Muscle of back (tissue), 11 donors: ENCODE measurements around the gene SLC38A2. TPM values are rescaled to one million over a fixed set of nuclear protein-coding genes. Genes with fewer than 3 reads are reported as not detected.

Source experiments
- DNase-seq, 3 donors: peaks; one replicate each; pipeline versions ENCODE4 v3.0.0 to v3.0.0-alpha.2; 2013
- polyA plus RNA-seq, 10 donors: library from polyadenylated mRNA; unstranded; fragments of 120-200 nt; gene quantifications; one replicate each; pipeline ENCODE4 v1.2.1, GENCODE V29; 2013; ENCODE audit not compliant: insufficient read length in 10 of 10

SLC38A2 gene
- polyA plus RNA-seq, 10 donors, result 84.3 to 139 (median 117) TPM

GRCh38 chr12:46363582-46364299, 8.8 kb downstream of the SLC38A2 start:
- no peak for DNase-seq

GRCh38 chr12:46362895-46363581, 9.5 kb downstream of the SLC38A2 start:
- DNase-seq, result no peak

GRCh38 chr12:46361667-46362034, 10.9 kb downstream of the SLC38A2 start:
- no peak for DNase-seq

GRCh38 chr12:46360908-46361666, 11.5 kb downstream of the SLC38A2 start:
- no peak for DNase-seq

GRCh38 chr12:46360370-46360769, 12.2 kb downstream of the SLC38A2 start:
- no peak for DNase-seq

GRCh38 chr12:46359667-46360280, 12.8 kb downstream of the SLC38A2 start:
- DNase-seq, result no peak

GRCh38 chr12:46358791-46359666, 13.5 kb downstream of the SLC38A2 start:
- DNase-seq, result no peak

DNA sequence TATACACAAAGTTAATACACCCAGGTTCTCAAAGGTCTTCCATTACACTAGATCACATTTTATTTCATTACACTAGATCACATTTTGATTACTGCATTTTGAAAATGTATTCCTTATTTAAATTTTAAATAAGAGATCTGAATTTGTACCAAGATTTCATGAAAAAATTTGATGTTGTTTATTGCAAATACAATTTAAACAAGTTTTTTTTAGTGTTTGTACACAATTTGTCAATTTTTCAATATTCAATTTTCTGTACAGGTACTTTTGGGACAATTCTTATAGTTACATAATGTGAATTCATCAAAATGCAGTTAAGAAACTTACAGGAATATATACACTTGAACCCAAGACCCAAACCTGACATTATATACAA, 14.3 kb downstream of the SLC38A2 start:
- DNase-seq, result no peak

DNA sequence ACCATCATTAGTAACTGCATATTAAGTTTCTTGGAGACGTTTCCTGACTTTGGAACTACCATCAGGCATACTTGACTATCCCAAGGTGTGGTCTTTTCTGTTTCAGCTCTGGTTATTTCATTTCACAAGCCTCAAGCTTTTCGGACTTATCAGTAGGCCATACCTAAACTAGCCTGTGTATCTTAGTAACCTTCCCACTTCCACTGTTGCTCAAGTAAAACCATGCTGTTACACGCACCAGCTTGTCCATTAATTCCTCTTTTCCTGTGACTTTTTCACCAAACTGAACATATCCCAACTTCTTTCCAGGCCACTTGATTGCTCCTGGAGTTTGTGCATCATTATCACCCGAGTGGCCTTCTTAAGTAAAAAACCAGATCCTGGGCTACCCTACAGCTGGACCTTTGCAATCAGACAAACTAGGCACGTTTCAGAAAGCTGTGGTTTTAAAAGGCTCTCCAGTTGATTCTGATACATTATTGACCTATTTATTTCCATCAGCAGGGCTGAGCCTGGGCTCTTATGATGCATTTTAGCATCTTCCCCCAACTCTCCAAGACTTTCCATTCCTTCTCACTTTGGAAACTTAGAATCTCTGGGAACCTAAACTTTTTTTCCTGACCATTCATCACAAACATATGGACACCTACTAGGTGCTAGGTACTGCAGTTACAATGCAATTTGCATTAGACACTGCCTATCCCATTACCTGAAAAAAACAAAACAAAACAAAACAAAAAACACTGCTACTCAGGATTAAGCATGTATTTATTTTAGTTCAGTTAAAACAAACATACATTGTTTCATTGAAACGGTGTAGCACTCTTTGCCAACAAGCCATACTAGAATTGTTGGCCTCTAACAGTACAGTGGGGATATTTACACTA, 14.9 kb downstream of the SLC38A2 start:
- peak in 1 of 3 donors; percentile 57 for DNase-seq

- no peak for DNase-seq
Measured at GRCh38 chr12:46356655-46357437, 15.7 kb downstream of the SLC38A2 start.

GRCh38 chr12:46354802-46355199, 17.8 kb downstream of the SLC38A2 start:
- no peak for DNase-seq

DNA sequence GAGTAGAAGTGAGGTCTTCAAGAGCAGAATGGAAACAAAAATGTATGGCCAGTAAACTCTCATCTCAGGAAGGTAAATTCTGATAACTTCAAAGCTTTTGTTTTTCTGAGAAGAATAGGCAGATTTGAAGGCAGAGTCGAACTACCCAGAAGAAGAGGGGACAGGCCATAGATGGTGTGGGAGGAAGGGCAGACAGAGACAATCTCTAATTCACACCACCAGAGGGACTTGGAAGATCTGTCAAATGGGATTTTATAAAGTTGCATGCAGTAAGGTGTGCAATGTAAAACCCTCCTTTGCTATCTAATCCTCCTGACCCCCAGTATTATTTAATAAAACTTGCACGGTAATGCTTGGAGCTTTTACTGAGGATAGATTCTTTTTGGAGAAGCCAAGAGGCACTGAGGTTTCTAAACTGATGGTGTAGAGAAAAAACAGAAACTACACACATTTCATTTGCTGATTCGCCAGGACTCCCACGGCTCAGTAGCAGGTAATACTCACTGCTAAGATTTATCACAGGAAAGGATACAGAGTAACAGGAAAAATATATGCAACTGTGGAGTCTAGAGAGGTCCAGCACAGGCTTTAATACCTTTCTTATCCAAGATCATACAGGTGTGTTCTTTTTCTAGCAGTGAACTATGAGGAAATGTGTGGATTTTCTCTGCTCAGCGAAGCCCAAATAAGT, 18.3 kb downstream of the SLC38A2 start:
- DNase-seq, result no peak

GRCh38 chr12:46351886-46352650, 20.5 kb downstream of the SLC38A2 start:
- no peak for DNase-seq

DNA sequence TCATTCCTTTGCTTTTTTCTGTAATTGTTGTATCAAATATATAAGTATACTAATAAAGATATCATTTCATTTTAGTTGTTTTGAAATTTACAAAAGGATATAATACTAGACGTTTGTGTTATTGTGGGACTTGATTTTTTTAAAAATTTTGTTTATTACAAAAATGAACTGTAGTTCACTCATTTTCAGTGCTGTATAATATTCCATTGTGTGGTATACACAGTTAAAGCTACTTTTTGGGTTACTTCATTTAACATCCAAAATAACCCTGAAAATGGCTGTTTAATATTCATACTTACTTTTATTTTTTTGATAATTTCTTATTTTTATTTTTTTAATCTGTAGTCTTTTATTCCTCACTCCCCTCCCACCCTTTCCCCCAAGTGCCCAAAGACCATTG, 21.4 kb downstream of the SLC38A2 start:
- no peak for DNase-seq

- no peak for DNase-seq
Measured at GRCh38 chr12:46349253-46349652, 23.3 kb downstream of the SLC38A2 start.

DNA sequence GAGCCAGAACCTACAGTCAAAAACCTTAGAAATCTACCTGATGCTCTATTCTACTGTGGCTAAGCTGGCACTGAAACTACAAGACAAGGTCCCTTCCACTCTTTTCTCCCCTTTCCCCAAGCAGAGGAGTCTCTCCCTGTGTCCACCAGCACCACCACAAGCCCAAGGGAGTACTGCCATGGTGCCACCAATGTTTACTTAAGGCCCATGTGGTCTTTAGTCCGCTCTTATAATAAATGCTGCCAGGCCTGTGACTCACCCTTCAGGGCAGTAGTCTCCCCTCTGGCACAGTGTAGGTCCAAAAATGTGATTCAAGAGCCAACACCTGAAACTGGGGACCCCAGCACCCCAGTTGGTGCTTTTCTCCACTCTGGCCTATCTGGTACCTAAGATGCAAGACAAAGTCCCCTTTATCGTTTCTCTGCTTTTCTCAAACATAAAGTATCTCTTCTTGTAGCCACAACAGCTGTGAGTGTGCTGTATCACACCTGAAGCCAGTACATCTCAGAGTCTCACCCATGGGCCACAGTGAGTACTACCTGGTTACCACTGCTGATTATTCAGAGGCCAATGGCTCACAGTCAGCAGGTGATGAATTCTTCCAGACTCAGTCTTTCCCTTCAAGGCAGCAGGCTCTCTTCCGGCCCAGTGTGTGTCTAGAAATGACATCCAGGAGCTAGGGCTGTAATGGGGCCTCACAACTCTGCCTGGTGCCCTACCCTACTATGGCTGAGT, 29.3 kb downstream of the SLC38A2 start:
- DNase-seq, result no peak

DNA sequence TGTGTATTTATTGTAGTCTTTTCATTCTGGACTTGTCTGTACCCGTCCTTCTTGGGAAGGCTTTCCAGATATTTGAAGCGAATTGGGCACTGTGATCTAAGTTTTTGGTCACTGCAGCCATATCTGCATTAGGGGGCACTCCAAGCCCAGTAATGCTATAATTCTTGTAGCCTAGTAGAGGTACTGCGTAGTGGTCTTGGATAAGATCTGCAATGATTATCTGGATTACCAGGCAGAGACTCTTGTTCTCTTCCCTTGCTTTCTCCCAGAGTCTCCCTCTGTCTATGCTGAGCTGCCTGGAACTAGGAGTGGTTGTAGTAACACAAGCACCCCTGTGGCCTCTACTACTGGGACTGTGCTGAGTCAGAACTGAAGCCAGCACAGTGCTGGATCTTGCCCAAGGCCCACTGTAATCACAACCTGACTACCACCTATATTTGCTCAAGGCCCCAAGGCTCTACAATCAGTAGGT, 30.0 kb downstream of the SLC38A2 start:
- DNase-seq, result peak in 1 of 3 donors; percentile 31
